Erythroblast (primary cell): ENCODE measurements around the gene SAV1.

Experiments
- GATA1 ChIP-seq: IDR thresholded peaks from 2 replicates; pipeline ENCODE4 v1.6.1; 2011; ENCODE audit warnings: low read depth, mild to moderate bottlenecking, control low read depth, low read length, moderate library complexity
- POLR2A ChIP-seq: IDR thresholded peaks from 2 replicates; pipeline ENCODE4 v1.6.1; 2011; ENCODE audit warnings: mild to moderate bottlenecking, low read length

- TF ChIP-seq POLR2A (no peak), GATA1 (no peak)
Observed at GRCh38 chr14:50633954-50634353, 34.2 kb downstream of the SAV1 start.
